ENCODE data around the gene MZT2B. TPM values are rescaled to one million over a fixed set of nuclear protein-coding genes. Genes with fewer than 3 reads are reported as not detected.

MZT2B gene
- total and polyA plus RNA-seq, 2 of the 13 experiments (the other 11 are each of a cell fraction or from before 2014, with no cell fraction given), result 253 to 410 TPM

DNA sequence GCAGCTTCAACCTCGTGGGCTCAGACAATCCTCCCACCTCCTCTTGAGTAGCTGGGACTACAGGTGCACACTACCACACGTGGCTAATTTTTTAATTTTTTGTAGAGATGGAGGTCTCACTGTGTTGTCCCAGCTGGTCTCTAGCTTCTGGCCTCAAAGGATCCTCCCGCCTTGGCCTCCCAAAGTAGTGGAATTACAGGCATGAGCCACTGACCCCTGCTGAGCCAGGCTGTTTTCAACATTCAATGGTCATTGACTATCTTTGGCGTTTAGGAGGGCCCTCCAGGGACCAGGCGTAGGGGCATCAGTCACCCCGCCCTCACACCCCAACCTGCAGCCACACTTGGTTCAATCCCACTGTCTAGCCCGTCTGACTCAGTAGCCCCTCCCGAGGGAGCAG is 5.2 kb downstream of the MZT2B start (continued):
- TF ChIP-seq, protein P1, sequence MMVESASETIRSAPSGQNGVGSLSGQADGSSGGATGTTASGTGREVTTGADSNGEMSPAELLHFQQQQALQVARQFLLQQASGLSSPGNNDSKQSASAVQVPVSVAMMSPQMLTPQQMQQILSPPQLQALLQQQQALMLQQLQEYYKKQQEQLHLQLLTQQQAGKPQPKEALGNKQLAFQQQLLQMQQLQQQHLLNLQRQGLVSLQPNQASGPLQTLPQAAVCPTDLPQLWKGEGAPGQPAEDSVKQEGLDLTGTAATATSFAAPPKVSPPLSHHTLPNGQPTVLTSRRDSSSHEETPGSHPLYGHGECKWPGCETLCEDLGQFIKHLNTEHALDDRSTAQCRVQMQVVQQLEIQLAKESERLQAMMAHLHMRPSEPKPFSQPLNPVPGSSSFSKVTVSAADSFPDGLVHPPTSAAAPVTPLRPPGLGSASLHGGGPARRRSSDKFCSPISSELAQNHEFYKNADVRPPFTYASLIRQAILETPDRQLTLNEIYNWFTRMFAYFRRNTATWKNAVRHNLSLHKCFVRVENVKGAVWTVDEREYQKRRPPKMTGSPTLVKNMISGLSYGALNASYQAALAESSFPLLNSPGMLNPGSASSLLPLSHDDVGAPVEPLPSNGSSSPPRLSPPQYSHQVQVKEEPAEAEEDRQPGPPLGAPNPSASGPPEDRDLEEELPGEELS (CRISPR knock-in tag; IDR thresholded peaks at IDR 0.05), result no peak
- TF ChIP-seq KMT2B (CRISPR knock-in tag; IDR thresholded peaks at IDR 0.05) (no peak), ZFP90 (CRISPR knock-in tag; IDR thresholded peaks at IDR 0.05; ENCODE audit: borderline replicate concordance) (no peak), MYC (CRISPR knock-in tag; IDR thresholded peaks at IDR 0.05; ENCODE audit: borderline replicate concordance) (no peak), ZNF160 (CRISPR knock-in tag; IDR thresholded peaks at IDR 0.05) (no peak), ZNF770 (CRISPR knock-in tag; IDR thresholded peaks at IDR 0.05) (peak; percentile 51; the same call in 1 of the 2 replicates), ZNF660 (CRISPR knock-in tag; IDR thresholded peaks at IDR 0.05; ENCODE audit: borderline replicate concordance, low read depth) (no peak)

All from HepG2 (cell line).